ENCODE data around the gene PLA2G4E.

Gene PLA2G4E

DNA sequence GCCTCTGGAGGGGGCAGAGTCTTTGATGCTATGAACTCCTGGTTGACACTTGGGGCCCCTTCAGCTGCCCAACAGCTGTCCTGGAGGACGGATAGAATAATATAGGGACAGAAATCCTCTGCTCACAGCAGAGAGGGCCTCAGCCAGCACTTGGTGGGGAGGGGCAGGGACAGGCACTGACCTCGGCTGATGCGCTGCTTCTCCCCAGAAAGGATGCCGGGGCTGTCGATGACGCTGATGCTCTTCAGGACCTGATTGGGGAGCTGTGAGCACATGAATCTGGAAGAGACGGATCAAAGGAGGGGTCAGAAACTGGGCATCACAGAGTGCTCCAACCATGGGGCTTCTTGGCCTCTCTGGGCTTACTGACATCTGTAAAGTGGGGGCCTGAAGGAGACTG lies 78.0 kb downstream of the PLA2G4E start:
- Histone ChIP-seq H3K27me3 (ENCODE audit: insufficient read depth, low read length) (no peaks in the 10 kb centered on the region), H3K4me3 (ENCODE audit: low read length) (no peak overlapping the region), H3K36me3 (ENCODE audit: insufficient read depth, low read length) (no peaks in the 10 kb centered on the region), H3K4me1 (ENCODE audit: insufficient read depth, low read length) (peaks cover 20% of the 10 kb centered on the region), H2AFZ (ENCODE audit: low read depth, low read length) (no peak overlapping the region), H3K9me3 (ENCODE audit: low read length) (no peaks in the 10 kb centered on the region)

DNA sequence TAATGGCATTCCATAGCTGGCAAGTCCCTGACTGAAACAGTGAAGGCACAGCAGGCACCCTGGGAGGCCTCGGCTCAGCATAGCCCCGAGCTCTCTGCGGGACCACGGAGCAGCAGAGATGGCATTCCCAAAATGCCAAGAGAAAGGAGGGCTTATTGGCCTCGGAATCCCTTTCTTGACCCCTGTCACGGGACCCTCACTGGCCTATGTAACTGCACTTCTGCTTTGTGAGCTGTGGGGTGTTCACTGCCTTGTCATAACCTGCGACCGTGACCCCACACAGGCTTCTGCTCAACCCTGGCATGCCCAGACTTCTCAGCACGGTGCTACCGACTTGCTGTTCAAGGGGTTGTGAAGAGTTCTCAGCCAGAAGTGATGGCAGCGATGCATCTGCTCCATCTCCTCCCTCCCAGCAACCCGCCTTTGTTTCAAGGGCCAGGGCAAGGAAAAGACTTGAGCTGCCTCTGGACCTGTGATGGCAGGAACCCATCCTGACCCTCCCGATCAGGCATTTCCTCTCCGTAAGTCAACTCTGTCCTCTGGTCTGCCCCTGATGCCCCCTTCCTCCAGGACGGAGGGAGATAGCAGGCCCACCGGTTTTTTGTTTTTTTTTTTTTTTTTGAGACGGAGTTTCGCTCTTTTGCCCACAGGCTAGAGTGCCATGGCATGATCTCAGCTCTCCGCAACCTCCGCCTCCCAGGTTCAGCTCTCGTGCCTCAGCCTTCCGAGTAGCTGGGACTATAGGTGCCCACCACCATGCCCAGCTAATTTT lies 79.0 kb downstream of the PLA2G4E start:
- Histone ChIP-seq H3K36me3 (ENCODE audit: insufficient read depth, low read length) (no peaks in the 10 kb centered on the region), H3K9me3 (ENCODE audit: low read length) (no peaks in the 10 kb centered on the region), H3K4me1 (ENCODE audit: insufficient read depth, low read length) (peaks cover 20% of the 10 kb centered on the region), H3K4me3 (ENCODE audit: low read length) (no peak overlapping the region), H3K27me3 (ENCODE audit: insufficient read depth, low read length) (no peaks in the 10 kb centered on the region), H2AFZ (ENCODE audit: low read depth, low read length) (no peak overlapping the region)

DNA sequence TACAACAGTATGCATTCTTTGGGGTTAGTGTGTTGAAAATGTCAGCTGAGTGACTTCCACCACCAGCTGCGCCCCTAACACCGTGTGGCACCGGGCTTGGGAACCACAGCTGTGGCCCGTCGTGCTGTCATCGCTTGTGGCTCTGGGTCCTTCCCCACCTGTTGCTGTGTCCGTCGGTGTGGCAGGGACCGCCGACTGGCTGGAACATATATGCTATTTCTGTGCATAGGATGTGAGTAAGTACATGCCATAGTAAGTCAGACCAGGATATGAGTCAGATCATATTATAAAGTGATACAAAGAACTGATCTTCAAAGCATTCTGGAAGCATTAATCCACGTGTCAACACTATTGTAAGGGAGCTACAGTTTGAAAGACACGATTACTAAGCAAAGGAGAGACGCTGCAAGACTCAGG lies 80.4 kb downstream of the PLA2G4E start:
- Histone ChIP-seq H3K36me3 (ENCODE audit: insufficient read depth, low read length) (no peaks in the 10 kb centered on the region), H3K27me3 (ENCODE audit: insufficient read depth, low read length) (no peaks in the 10 kb centered on the region), H2AFZ (ENCODE audit: low read depth, low read length) (no peak overlapping the region), H3K9me3 (ENCODE audit: low read length) (no peaks in the 10 kb centered on the region), H3K4me3 (ENCODE audit: low read length) (no peak overlapping the region), H3K4me1 (ENCODE audit: insufficient read depth, low read length) (peaks cover 20% of the 10 kb centered on the region)

DNA sequence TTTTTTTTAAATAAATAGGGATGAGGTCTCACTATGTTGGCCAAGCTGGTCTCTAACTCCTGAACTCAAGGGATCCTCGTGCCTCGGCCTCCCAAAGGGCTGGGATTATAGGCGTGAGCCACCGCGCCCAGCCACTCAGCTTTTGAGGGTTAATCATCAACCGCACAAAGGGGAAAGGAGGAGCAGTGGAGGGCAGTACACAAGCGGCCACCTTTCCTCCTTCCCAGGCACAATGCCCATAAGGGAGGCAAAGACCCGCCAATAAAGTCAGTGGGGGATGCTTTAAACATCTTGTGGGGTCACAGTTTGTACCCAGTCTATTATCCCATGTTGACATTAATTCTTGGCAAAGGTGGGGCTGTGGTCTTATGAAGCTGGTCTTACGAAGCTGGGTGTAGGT lies 80.9 kb downstream of the PLA2G4E start:
- no peak overlapping the region for H2AFZ ChIP-seq (ENCODE audit: low read depth, low read length)
- H3K4me1 ChIP-seq (ENCODE audit: insufficient read depth, low read length) = peaks cover 18% of the 10 kb centered on the region
- H3K9me3 ChIP-seq (ENCODE audit: low read length) = no peaks in the 10 kb centered on the region
- no peaks in the 10 kb centered on the region for H3K27me3 ChIP-seq (ENCODE audit: insufficient read depth, low read length)
- no peak overlapping the region for H3K4me3 ChIP-seq (ENCODE audit: low read length)
- no peaks in the 10 kb centered on the region for H3K36me3 ChIP-seq (ENCODE audit: insufficient read depth, low read length)

DNA sequence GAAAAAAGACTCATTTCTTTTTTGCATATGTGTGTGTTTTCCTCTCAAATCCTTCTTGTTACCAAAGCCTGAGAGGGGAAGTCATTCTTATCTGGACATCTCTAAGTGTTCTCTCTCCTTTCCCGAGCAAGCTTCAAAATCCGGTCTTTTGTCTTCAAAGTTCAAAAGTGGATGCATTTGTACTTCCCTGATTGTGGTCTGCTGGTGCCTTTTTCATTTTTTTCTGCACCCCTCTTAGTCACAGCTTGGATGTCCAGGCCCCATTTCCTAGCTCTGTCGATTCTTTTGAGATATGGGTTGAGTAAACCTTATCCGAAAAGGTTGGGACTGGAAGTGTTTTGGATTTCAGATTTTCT lies 83.3 kb downstream of the PLA2G4E start:
- H3K36me3 ChIP-seq (ENCODE audit: insufficient read depth, low read length) = no peaks in the 10 kb centered on the region
- peaks cover 3% of the 10 kb centered on the region for H3K4me1 ChIP-seq (ENCODE audit: insufficient read depth, low read length)
- no peaks in the 10 kb centered on the region for H3K9me3 ChIP-seq (ENCODE audit: low read length)

DNA sequence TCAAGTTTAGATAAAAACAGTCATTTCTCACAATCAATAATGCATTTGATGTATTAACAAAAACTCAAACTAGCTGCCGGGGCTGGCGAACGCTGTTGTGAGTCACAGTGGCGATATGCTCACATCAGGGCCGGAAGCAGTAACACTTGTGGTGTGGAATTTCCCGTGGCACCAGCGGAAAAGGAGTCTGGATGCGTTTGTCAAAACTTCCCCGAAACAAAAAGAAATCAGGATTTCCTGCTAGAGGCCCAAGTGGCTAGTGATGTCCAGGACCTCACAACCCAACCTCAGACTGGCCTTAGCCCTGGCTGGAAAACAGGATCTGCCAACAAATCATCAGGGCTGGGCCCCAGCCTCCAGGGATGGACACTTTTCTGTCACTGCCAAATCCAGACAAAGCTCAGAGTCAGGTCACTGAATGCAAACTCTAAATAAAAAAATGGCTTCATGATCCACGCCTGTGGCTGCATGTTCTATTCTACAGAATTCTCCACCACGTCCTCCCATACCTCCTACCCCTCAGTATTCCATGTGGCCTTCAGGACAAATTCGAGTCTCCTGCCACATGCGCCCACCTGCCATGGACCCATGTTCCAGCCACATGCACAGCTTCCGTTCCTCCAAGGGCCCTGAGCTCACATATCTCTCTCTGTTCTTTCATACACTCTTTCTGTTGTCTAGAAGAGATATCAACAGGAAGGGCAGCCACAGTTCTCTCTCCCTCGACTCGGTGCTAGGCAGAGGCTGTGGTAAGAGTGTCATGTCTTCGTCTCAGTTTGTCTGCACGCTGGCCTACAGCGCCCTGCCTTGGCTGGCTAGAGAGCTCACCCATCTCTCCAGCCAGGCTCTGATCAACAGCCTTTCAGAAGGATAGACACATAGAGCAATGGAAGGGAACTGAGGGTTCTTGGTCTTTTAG lies 83.9 kb downstream of the PLA2G4E start:
- H3K36me3 ChIP-seq (ENCODE audit: insufficient read depth, low read length) = no peaks in the 10 kb centered on the region
- peaks cover 3% of the 10 kb centered on the region for H3K4me1 ChIP-seq (ENCODE audit: insufficient read depth, low read length)
- H3K9me3 ChIP-seq (ENCODE audit: low read length) = no peaks in the 10 kb centered on the region
- H3K27me3 ChIP-seq (ENCODE audit: insufficient read depth, low read length) = no peaks in the 10 kb centered on the region
- no peak overlapping the region for H2AFZ ChIP-seq (ENCODE audit: low read depth, low read length)
- no peak overlapping the region for H3K4me3 ChIP-seq (ENCODE audit: low read length)

More for the DNA sequence above, 83.3 kb downstream of the PLA2G4E start:
- Histone ChIP-seq H3K27me3 (ENCODE audit: insufficient read depth, low read length) (no peaks in the 10 kb centered on the region), H3K4me3 (ENCODE audit: low read length) (no peak overlapping the region), H2AFZ (ENCODE audit: low read depth, low read length) (no peak overlapping the region)

DNA sequence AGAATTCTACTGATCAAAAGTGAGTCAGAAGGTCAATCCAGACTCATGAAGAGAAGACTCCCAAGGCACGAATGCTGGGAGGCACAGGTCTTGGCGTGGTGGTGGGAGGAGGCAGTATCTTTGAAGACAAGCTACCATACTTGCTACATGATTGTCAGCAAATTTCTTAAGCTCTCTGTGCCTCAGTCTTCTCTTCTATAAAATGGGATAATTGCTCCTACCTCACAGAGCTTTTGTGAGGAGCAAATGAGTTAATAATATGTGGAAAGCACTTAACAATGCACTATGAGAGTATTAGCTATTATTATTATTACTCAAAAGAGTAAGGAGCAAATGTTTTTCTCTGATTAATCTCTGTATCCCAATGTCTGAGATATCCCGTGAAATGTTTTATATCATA lies 84.7 kb downstream of the PLA2G4E start:
- Histone ChIP-seq H3K4me3 (ENCODE audit: low read length) (no peak overlapping the region), H3K4me1 (ENCODE audit: insufficient read depth, low read length) (no peaks in the 10 kb centered on the region), H3K27me3 (ENCODE audit: insufficient read depth, low read length) (no peaks in the 10 kb centered on the region)

DNA sequence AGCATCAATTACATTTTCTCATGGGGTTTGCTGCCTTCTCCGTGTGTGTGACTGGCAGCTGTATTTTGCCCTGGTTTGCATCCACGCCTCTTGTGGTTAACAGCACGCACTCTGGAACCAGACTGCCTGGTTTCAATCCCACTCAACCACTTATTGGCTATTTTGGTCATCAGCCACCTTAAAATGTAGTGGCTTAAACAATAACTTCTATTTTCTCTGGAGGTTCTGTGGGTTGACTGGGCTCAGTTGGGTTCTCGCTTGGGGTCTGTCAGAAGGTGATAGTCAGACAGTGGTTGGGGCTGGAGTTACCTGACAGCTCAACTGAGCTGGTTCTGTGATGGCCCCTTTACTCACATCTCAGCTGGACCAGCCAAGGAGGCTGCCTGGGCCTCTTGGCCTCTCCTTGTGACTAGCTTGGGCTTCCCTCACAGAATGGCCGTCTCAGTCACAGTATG lies 85.2 kb downstream of the PLA2G4E start:
- Histone ChIP-seq H3K4me3 (ENCODE audit: low read length) (no peak overlapping the region), H3K36me3 (ENCODE audit: insufficient read depth, low read length) (no peaks in the 10 kb centered on the region), H3K4me1 (ENCODE audit: insufficient read depth, low read length) (no peaks in the 10 kb centered on the region), H3K27me3 (ENCODE audit: insufficient read depth, low read length) (no peaks in the 10 kb centered on the region), H2AFZ (ENCODE audit: low read depth, low read length) (no peak overlapping the region), H3K9me3 (ENCODE audit: low read length) (no peaks in the 10 kb centered on the region)

More for the DNA sequence above, 84.7 kb downstream of the PLA2G4E start:
- Histone ChIP-seq H2AFZ (ENCODE audit: low read depth, low read length) (no peak overlapping the region), H3K36me3 (ENCODE audit: insufficient read depth, low read length) (no peaks in the 10 kb centered on the region), H3K9me3 (ENCODE audit: low read length) (no peaks in the 10 kb centered on the region)

DNA sequence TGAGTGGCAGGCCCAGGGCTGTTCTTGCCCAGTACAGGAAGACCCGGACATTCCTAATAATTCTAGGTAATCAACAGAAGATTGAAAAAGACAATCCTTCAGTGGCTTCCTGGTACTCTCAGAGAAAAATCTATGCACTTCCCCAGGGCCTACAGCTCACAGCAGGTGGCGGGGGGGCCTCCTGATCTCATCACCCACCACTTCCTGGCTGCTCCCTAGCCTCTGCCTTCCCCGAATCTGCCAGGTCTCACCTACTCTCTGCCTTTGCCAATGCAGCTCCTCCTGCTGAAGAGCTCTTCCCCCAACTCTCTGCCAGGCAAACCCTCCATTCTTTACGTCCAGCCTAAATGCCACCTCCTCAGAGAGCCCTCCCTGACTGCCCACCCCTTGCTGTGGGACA lies 86.0 kb downstream of the PLA2G4E start:
- H3K27me3 ChIP-seq (ENCODE audit: insufficient read depth, low read length) = no peaks in the 10 kb centered on the region
- no peaks in the 10 kb centered on the region for H3K9me3 ChIP-seq (ENCODE audit: low read length)
- no peaks in the 10 kb centered on the region for H3K36me3 ChIP-seq (ENCODE audit: insufficient read depth, low read length)
- no peak overlapping the region for H3K4me3 ChIP-seq (ENCODE audit: low read length)
- no peak overlapping the region for H2AFZ ChIP-seq (ENCODE audit: low read depth, low read length)
- no peaks in the 10 kb centered on the region for H3K4me1 ChIP-seq (ENCODE audit: insufficient read depth, low read length)

DNA sequence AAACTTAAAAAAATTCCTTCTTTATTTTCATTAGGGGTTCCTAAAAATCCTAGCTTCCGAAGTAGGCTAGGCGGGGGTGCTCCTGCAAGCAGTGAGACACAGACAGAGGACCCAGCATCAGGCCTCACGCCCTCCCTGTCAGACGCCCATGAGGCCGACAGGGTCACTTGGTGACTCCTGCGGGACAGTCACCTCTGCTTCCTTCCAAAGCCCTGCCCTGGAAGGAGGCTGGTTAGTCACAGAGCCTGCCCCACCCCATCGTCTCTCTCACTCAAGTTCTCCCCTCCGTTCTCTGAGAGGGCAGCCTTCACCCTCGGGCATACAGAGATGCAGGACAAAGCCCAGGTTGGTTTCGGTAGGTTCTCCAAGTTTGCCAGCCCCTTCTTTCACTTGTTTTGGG lies 87.1 kb downstream of the PLA2G4E start:
- Histone ChIP-seq H3K4me1 (ENCODE audit: insufficient read depth, low read length) (no peaks in the 10 kb centered on the region), H3K9me3 (ENCODE audit: low read length) (no peaks in the 10 kb centered on the region), H3K36me3 (ENCODE audit: insufficient read depth, low read length) (no peaks in the 10 kb centered on the region), H3K4me3 (ENCODE audit: low read length) (no peak overlapping the region), H3K27me3 (ENCODE audit: insufficient read depth, low read length) (no peaks in the 10 kb centered on the region), H2AFZ (ENCODE audit: low read depth, low read length) (no peak overlapping the region)

DNA sequence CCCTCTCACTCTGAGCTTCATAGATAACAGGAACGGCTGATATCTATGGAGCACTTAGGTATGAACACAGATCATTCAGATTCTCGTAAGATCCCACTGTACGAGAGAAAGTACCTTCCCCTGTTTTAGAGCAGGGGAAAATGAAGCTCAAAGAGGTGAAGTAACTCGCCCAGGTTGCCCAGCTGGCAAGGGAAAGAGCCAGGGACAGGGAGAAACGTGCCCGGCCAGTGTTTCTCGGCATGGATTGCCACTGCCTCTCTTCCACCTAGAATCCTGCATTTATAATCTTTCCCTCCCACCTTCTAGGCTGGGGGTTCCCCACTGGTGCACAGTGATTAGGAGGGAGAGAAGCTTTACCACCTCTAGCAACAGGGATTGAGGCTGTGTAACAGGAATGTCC lies 87.5 kb downstream of the PLA2G4E start:
- no peaks in the 10 kb centered on the region for H3K4me1 ChIP-seq (ENCODE audit: insufficient read depth, low read length)
- no peak overlapping the region for H3K4me3 ChIP-seq (ENCODE audit: low read length)
- H3K27me3 ChIP-seq (ENCODE audit: insufficient read depth, low read length) = no peaks in the 10 kb centered on the region
- no peaks in the 10 kb centered on the region for H3K36me3 ChIP-seq (ENCODE audit: insufficient read depth, low read length)
- no peaks in the 10 kb centered on the region for H3K9me3 ChIP-seq (ENCODE audit: low read length)
- no peak overlapping the region for H2AFZ ChIP-seq (ENCODE audit: low read depth, low read length)

DNA sequence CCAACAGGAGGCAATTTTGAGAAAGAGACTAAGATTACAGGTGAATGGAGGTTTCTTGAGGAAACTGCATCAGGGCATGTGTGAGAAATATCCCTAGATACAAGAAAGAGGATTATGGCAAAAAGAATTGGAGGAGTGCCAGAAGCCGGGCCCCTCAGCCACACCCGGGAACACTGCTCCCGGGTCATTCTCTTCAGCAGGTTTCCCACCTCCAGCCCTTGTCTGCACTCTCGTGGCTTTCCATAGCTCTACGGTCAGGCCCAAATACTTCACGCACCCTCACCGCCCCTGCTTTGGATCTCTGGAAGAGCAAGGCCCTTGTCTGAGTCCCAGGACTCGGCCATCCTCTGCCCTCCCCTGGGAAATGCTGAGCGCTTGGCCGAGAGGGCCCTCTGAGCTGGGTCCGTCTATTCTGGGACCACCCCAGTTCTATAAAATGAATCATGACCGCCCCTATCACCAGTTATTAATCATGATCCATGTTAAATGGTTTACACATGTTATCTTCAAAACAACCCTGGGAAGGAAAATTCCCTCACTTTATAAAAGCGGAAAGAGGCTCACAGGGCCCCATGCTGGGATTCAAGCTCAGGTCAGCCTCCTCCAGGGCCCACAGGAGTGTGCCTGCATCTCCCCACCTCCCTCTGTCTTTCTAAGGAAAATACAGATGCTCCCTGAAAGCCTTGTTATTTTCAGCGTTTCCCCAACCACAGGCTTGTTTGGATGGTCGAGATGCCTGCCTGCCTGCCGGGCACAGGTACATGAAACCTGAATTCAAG lies 88.1 kb downstream of the PLA2G4E start:
- no peaks in the 10 kb centered on the region for H3K4me1 ChIP-seq (ENCODE audit: insufficient read depth, low read length)
- H2AFZ ChIP-seq (ENCODE audit: low read depth, low read length) = no peak overlapping the region
- no peak overlapping the region for H3K4me3 ChIP-seq (ENCODE audit: low read length)
- no peaks in the 10 kb centered on the region for H3K36me3 ChIP-seq (ENCODE audit: insufficient read depth, low read length)
- no peaks in the 10 kb centered on the region for H3K9me3 ChIP-seq (ENCODE audit: low read length)
- no peaks in the 10 kb centered on the region for H3K27me3 ChIP-seq (ENCODE audit: insufficient read depth, low read length)

DNA sequence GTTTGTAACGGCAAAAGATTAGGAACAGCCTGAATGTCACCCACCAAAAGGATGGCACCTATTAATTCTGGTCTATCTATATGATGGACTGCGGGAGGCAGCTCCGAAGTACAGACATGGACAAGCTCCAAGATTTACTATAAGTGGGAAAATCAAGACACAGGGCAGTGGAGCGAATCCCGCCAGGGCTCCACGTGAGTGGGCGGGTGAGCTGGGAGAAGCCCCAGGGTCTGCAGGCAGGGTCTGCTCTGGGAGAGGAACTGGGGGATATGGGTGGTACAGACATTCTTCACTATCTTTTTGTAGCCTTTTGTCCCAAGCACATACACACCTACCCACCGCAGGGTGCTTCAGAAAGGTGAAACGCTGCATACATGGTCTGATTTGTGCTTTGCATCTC lies 88.7 kb downstream of the PLA2G4E start:
- Histone ChIP-seq H3K4me1 (ENCODE audit: insufficient read depth, low read length) (no peaks in the 10 kb centered on the region), H3K4me3 (ENCODE audit: low read length) (no peak overlapping the region), H2AFZ (ENCODE audit: low read depth, low read length) (no peak overlapping the region), H3K36me3 (ENCODE audit: insufficient read depth, low read length) (no peaks in the 10 kb centered on the region), H3K27me3 (ENCODE audit: insufficient read depth, low read length) (no peaks in the 10 kb centered on the region), H3K9me3 (ENCODE audit: low read length) (no peaks in the 10 kb centered on the region)
